Smooth muscle cell (in vitro differentiated cells): ENCODE measurements around the gene IFIT2. TPM values are rescaled to one million over a fixed set of nuclear protein-coding genes. Genes with fewer than 3 reads are reported as not detected.

Experiments
- DNase-seq: peaks from one replicate; lab custom pipeline; 2025; ENCODE audit not compliant: unreplicated experiment; lab: John Stamatoyannopoulos, UW
- H2AFZ ChIP-seq: fragments of 200-600 bp; sonication (generic); 2 replicates; pipeline ENCODE4 v1.6.0; 2016; ENCODE audit warnings: antibody characterized with exemption, low read depth, mild to moderate bottlenecking
- H3F3A ChIP-seq: fragments of 200-600 bp; sonication (generic); 2 replicates; pipeline ENCODE4 v1.6.0; 2017; ENCODE audit warnings: antibody characterized with exemption, low read depth
- H3K27ac ChIP-seq: fragments of 200-600 bp; sonication (generic); 2 replicates; pipeline ENCODE4 v1.5.1; 2016; ENCODE audit warnings: low read depth, mild to moderate bottlenecking
- H3K27me3 ChIP-seq: fragments of 200-600 bp; sonication (generic); 2 replicates; pipeline ENCODE4 v1.6.1; 2016; ENCODE audit warnings: low read depth, mild to moderate bottlenecking
- H3K36me3 ChIP-seq: fragments of 200-600 bp; sonication (generic); 2 replicates; pipeline ENCODE4 v1.5.1; 2016; ENCODE audit warnings: low read depth
- H3K4me1 ChIP-seq: fragments of 200-600 bp; sonication (generic); 2 replicates; pipeline ENCODE4 v1.5.1; 2016; ENCODE audit warnings: low read depth
- H3K4me2 ChIP-seq: fragments of 200-600 bp; sonication (generic); 2 replicates; pipeline ENCODE4 v1.6.0; 2016; ENCODE audit warnings: mild to moderate bottlenecking
- H3K4me3 ChIP-seq: fragments of 200-600 bp; sonication (generic); 2 replicates; pipeline ENCODE4 v1.5.1; 2016; ENCODE audit warnings: mild to moderate bottlenecking
- H3K79me2 ChIP-seq: fragments of 200-600 bp; sonication (generic); 2 replicates; pipeline ENCODE4 v1.6.0; 2016; ENCODE audit warnings: low read depth, mild to moderate bottlenecking
- H3K9ac ChIP-seq: fragments of 200-600 bp; sonication (generic); 2 replicates; pipeline ENCODE4 v1.6.0; 2016; ENCODE audit warnings: low read depth
- H3K9me3 ChIP-seq: fragments of 200-600 bp; sonication (generic); replicated peaks from 2 replicates; pipeline ENCODE4 v1.5.1; 2016; ENCODE audit warnings: low read depth
- H4K20me1 ChIP-seq: fragments of 200-600 bp; sonication (generic); 2 replicates; pipeline ENCODE4 v1.6.0; 2016; ENCODE audit warnings: low read depth
- CTCF ChIP-seq: fragments of 200-600 bp; sonication (generic); IDR thresholded peaks from 2 replicates; pipeline ENCODE4 v1.5.1; 2017; ENCODE audit warnings: borderline replicate concordance, mild to moderate bottlenecking, antibody characterized with exemption; ENCODE audit not compliant: insufficient read depth, poor library complexity, severe bottlenecking
- WGBS: methylation state at CpG from one replicate; pipeline ENCODE4 v1.1.7; 2016; ENCODE audit warnings: low lambda C conversion rate; 5-methylcytosine and 5-hydroxymethylcytosine counted together
- polyA plus RNA-seq: library from polyadenylated mRNA; unstranded; fragments of >200 nt; fragmentation: Nextera tagmentation; extraction: Ambion mirVana; gene quantifications from 2 replicates; pipeline ENCODE4 v1.2.1, GENCODE V29; 2016
- total RNA-seq: library from RNA; depleted of rRNA; stranded (reverse); fragments of >200 nt; gene quantifications from 2 replicates; pipeline ENCODE4 v1.2.3, GENCODE V29; 2014

IFIT2 gene
- total and polyA plus RNA-seq, 2 experiments from 2014 or later: 0.27 to 1.5 TPM

GRCh38 chr10:89297791-89298190, 4.1 kb upstream of the IFIT2 start:
- H3K36me3 ChIP-seq: no peaks in the 10 kb centered on the region
- DNase-seq: no peak
- H3K4me1 ChIP-seq: peaks cover 2% of the 10 kb centered on the region
- H4K20me1 ChIP-seq: no peaks in the 10 kb centered on the region
- no peaks in the 10 kb centered on the region for H3F3A ChIP-seq
- no peak overlapping the region for H3K4me3 ChIP-seq
- H3K79me2 ChIP-seq: no peaks in the 10 kb centered on the region
- H3K27me3 ChIP-seq: no peaks in the 10 kb centered on the region
- H2AFZ ChIP-seq: no peak overlapping the region
- no peak overlapping the region for H3K4me2 ChIP-seq
- no peak overlapping the region for H3K27ac ChIP-seq
- H3K9ac ChIP-seq: no peak overlapping the region
- WGBS: 92% methylated on average over 5 of the region's 5 CpGs
- TF ChIP-seq CTCF: no peak
- H3K9me3 ChIP-seq: no peaks in the 10 kb centered on the region

GRCh38 chr10:89299031-89299430, 2.8 kb upstream of the IFIT2 start:
- Histone ChIP-seq H3K4me1 (peaks cover 2% of the 10 kb centered on the region), H3K4me3 (no peak overlapping the region), H3K4me2 (no peak overlapping the region), H3K79me2 (no peaks in the 10 kb centered on the region), H3K27me3 (no peaks in the 10 kb centered on the region), H3K9ac (no peak overlapping the region), H3K9me3 (no peaks in the 10 kb centered on the region), H3K27ac (no peak overlapping the region), H3K36me3 (no peaks in the 10 kb centered on the region), H2AFZ (no peak overlapping the region), H3F3A (no peaks in the 10 kb centered on the region), H4K20me1 (no peaks in the 10 kb centered on the region)
- no peak for TF ChIP-seq CTCF
- WGBS: 91% methylated on average over 4 of the region's 4 CpGs
- DNase-seq: no peak

GRCh38 chr10:89301232-89301631, 614 bp upstream of the IFIT2 start:
- Histone ChIP-seq H3K9ac (peak overlapping the region; percentile 72), H2AFZ (peak overlapping the region; percentile 96)
- WGBS: 51% methylated on average over 2 of the region's 2 CpGs

More at GRCh38 chr10:89301232-89301631, 614 bp upstream of the IFIT2 start:
- H3K27ac ChIP-seq: peak overlapping the region; percentile 82
- peak overlapping the region; percentile 54 for H3K4me3 ChIP-seq
- TF ChIP-seq CTCF: no peak
- peaks cover 2% of the 10 kb centered on the region for H3K4me1 ChIP-seq
- H3K27me3 ChIP-seq: no peaks in the 10 kb centered on the region
- H3K9me3 ChIP-seq: no peaks in the 10 kb centered on the region
- H3K36me3 ChIP-seq: no peaks in the 10 kb centered on the region
- H4K20me1 ChIP-seq: no peaks in the 10 kb centered on the region
- no peak for DNase-seq
- no peaks in the 10 kb centered on the region for H3K79me2 ChIP-seq
- H3F3A ChIP-seq: no peaks in the 10 kb centered on the region
- H3K4me2 ChIP-seq: peak overlapping the region; percentile 87
